Measurements from ENCODE around the gene THSD4.

The THSD4 gene

GRCh38 chr15:71083349-71083748, 31.9 kb upstream of the THSD4 start:
- Histone ChIP-seq H3K36me3 (ENCODE audit: insufficient read depth, low read length) (no peaks in the 10 kb centered on the region), H3K79me2 (ENCODE audit: control insufficient read depth, insufficient read depth, low read length, unreplicated experiment) (no peaks in the 10 kb centered on the region), H3K4me1 (ENCODE audit: control insufficient read depth, insufficient read depth, low read length, unreplicated experiment) (peaks cover 14% of the 10 kb centered on the region), H3K27me3 (ENCODE audit: insufficient read depth, low read length) (no peaks in the 10 kb centered on the region), H3K27ac (ENCODE audit: low read depth, low read length) (no peak overlapping the region), H2AFZ (ENCODE audit: low read length, unreplicated experiment) (no peak overlapping the region), H3K4me3 (ENCODE audit: low read depth, low read length) (no peak overlapping the region)

DNA sequence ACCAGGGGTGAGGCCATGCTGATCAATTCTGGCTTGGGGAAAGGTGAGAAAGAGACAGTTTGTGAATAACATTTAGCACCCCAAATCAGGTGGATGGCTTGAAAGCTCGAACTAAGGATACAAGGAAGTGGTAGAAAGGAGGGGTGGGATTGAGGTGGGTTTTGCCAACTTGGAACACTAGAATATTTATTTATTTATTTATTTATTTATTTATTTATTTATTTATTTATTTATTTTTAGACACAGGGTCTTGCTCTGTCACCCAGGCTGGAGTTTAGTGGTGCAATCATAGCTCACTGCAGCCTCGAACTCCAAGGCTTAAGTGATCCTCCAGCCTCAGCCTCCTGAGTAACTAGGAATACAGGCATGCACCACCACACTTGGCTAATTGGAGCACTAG, 31.0 kb upstream of the THSD4 start:
- Histone ChIP-seq H3K36me3 (ENCODE audit: insufficient read depth, low read length) (no peaks in the 10 kb centered on the region), H3K79me2 (ENCODE audit: control insufficient read depth, insufficient read depth, low read length, unreplicated experiment) (no peaks in the 10 kb centered on the region), H3K4me3 (ENCODE audit: low read depth, low read length) (no peak overlapping the region), H2AFZ (ENCODE audit: low read length, unreplicated experiment) (no peak overlapping the region), H3K27ac (ENCODE audit: low read depth, low read length) (no peak overlapping the region), H3K4me1 (ENCODE audit: control insufficient read depth, insufficient read depth, low read length, unreplicated experiment) (peaks cover 8% of the 10 kb centered on the region), H3K27me3 (ENCODE audit: insufficient read depth, low read length) (no peaks in the 10 kb centered on the region)

- H3K27ac ChIP-seq (ENCODE audit: low read depth, low read length), result no peak overlapping the region
- no peak overlapping the region for H3K4me3 ChIP-seq (ENCODE audit: low read depth, low read length)
- H3K27me3 ChIP-seq (ENCODE audit: insufficient read depth, low read length), result no peaks in the 10 kb centered on the region
- H3K36me3 ChIP-seq (ENCODE audit: insufficient read depth, low read length), result no peaks in the 10 kb centered on the region
- no peaks in the 10 kb centered on the region for H3K79me2 ChIP-seq (ENCODE audit: control insufficient read depth, insufficient read depth, low read length, unreplicated experiment)
- H2AFZ ChIP-seq (ENCODE audit: low read length, unreplicated experiment), result no peak overlapping the region
- H3K4me1 ChIP-seq (ENCODE audit: control insufficient read depth, insufficient read depth, low read length, unreplicated experiment), result no peaks in the 10 kb centered on the region
Observed at GRCh38 chr15:71085809-71086208, 29.5 kb upstream of the THSD4 start.

DNA sequence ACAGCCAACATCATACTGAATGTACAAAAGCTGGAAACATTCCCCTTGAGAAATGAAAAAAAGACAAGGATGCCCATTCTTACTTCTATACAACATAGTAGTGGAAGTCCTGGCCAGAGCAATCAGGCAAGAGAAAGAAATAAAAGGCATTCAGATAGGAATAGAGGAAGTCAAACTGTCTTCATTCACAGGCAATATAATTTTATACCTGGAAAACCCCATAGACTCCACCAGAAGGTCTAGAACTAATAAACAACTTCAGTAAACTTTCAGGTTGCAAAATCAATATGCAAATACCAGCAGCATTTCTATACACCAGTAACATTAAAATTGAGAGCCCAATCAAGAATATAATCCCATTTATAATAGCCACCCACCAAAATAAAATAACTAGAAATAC, 27.1 kb upstream of the THSD4 start:
- no peaks in the 10 kb centered on the region for H3K36me3 ChIP-seq (ENCODE audit: insufficient read depth, low read length)
- H3K4me3 ChIP-seq (ENCODE audit: low read depth, low read length), result no peak overlapping the region
- H3K27me3 ChIP-seq (ENCODE audit: insufficient read depth, low read length), result no peaks in the 10 kb centered on the region
- H3K4me1 ChIP-seq (ENCODE audit: control insufficient read depth, insufficient read depth, low read length, unreplicated experiment), result peaks cover 3% of the 10 kb centered on the region
- no peak overlapping the region for H3K27ac ChIP-seq (ENCODE audit: low read depth, low read length)
- no peak overlapping the region for H2AFZ ChIP-seq (ENCODE audit: low read length, unreplicated experiment)
- no peaks in the 10 kb centered on the region for H3K79me2 ChIP-seq (ENCODE audit: control insufficient read depth, insufficient read depth, low read length, unreplicated experiment)

DNA sequence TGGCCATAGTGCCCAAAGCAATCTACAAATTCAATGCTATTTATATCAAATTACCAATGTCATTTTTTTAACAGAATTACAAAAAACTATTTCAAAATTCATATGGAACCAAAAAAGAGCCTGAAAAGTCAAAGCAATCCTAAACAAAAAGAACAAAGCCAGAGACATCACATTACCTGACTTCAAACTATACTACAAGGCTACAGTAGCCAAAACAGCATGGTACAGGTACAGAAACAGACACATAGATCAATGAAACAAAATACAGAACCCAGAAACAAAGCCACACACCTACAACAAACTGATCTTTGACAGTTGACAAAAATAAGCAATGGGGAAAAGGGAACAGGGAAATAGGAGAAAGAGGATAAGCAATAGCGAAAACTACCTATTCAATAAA, 26.6 kb upstream of the THSD4 start:
- Histone ChIP-seq H3K27me3 (ENCODE audit: insufficient read depth, low read length) (no peaks in the 10 kb centered on the region), H3K27ac (ENCODE audit: low read depth, low read length) (no peak overlapping the region), H3K36me3 (ENCODE audit: insufficient read depth, low read length) (no peaks in the 10 kb centered on the region), H3K79me2 (ENCODE audit: control insufficient read depth, insufficient read depth, low read length, unreplicated experiment) (no peaks in the 10 kb centered on the region), H3K4me1 (ENCODE audit: control insufficient read depth, insufficient read depth, low read length, unreplicated experiment) (peaks cover 7% of the 10 kb centered on the region), H2AFZ (ENCODE audit: low read length, unreplicated experiment) (no peak overlapping the region), H3K4me3 (ENCODE audit: low read depth, low read length) (no peak overlapping the region)

- H3K4me1 ChIP-seq (ENCODE audit: control insufficient read depth, insufficient read depth, low read length, unreplicated experiment), result peaks cover 12% of the 10 kb centered on the region
- no peaks in the 10 kb centered on the region for H3K79me2 ChIP-seq (ENCODE audit: control insufficient read depth, insufficient read depth, low read length, unreplicated experiment)
- H3K36me3 ChIP-seq (ENCODE audit: insufficient read depth, low read length), result no peaks in the 10 kb centered on the region
- H3K4me3 ChIP-seq (ENCODE audit: low read depth, low read length), result no peak overlapping the region
- no peak overlapping the region for H3K27ac ChIP-seq (ENCODE audit: low read depth, low read length)
- H3K27me3 ChIP-seq (ENCODE audit: insufficient read depth, low read length), result no peaks in the 10 kb centered on the region
- H2AFZ ChIP-seq (ENCODE audit: low read length, unreplicated experiment), result no peak overlapping the region
Observed at GRCh38 chr15:71089801-71090200, 25.5 kb upstream of the THSD4 start.

DNA sequence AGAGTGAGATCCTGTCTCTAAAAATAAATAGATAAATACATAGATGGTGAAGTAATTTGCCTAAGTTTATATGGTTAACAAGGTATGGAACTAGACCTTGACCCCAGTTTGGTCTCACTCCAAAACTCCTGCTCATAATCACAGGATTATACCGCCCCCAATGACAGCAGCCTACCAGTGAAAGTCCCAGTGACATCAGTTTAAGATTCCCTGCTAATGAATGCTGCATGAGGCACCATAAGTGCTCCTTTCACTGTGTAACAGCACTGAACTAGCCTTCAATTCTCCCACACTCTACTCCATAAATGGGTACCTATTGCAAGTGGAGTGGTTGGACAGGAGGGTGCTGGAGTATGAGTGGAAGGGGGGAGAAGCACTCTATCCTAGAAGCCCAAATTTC, 23.7 kb upstream of the THSD4 start:
- peaks cover 14% of the 10 kb centered on the region for H3K4me1 ChIP-seq (ENCODE audit: control insufficient read depth, insufficient read depth, low read length, unreplicated experiment)
- H3K4me3 ChIP-seq (ENCODE audit: low read depth, low read length), result no peak overlapping the region
- no peaks in the 10 kb centered on the region for H3K27me3 ChIP-seq (ENCODE audit: insufficient read depth, low read length)

DNA sequence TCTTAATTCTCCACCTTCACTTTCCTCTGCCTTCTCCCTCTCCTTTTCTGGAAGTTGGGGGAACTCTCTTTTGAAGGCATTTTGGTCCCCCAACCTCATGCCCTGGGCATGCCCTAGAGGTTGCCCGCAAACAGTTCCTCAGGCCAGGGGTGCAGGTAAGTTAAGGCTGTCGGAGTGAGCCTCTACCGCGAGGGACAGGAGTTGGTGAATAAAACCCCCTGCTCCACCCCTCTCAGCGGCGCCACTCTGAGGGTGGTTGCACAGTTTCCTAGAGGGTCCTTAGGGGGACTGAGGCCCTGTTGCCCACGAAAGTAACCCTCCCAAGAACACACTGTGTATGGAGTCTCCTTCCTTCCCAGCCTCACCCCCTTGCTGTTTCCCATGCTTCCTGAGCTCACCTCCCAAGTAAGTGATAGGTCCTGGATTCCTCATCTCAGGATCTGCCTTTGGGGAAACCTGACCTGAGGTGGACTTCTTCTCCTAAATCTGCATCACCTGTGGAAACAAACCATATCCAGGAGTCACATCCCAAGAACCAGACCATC, 23.1 kb upstream of the THSD4 start:
- Histone ChIP-seq H3K4me3 (ENCODE audit: low read depth, low read length) (no peak overlapping the region), H2AFZ (ENCODE audit: low read length, unreplicated experiment) (no peak overlapping the region), H3K36me3 (ENCODE audit: insufficient read depth, low read length) (no peaks in the 10 kb centered on the region), H3K27me3 (ENCODE audit: insufficient read depth, low read length) (no peaks in the 10 kb centered on the region), H3K4me1 (ENCODE audit: control insufficient read depth, insufficient read depth, low read length, unreplicated experiment) (peaks cover 19% of the 10 kb centered on the region), H3K27ac (ENCODE audit: low read depth, low read length) (no peak overlapping the region), H3K79me2 (ENCODE audit: control insufficient read depth, insufficient read depth, low read length, unreplicated experiment) (no peaks in the 10 kb centered on the region)

More for the DNA sequence above, 23.7 kb upstream of the THSD4 start:
- Histone ChIP-seq H3K36me3 (ENCODE audit: insufficient read depth, low read length) (no peaks in the 10 kb centered on the region), H2AFZ (ENCODE audit: low read length, unreplicated experiment) (no peak overlapping the region), H3K79me2 (ENCODE audit: control insufficient read depth, insufficient read depth, low read length, unreplicated experiment) (no peaks in the 10 kb centered on the region), H3K27ac (ENCODE audit: low read depth, low read length) (no peak overlapping the region)

GRCh38 chr15:71093054-71094024, 21.9 kb upstream of the THSD4 start:
- Histone ChIP-seq H2AFZ (ENCODE audit: low read length, unreplicated experiment) (peak overlapping the region; percentile 33), H3K4me1 (ENCODE audit: control insufficient read depth, insufficient read depth, low read length, unreplicated experiment) (peaks cover 20% of the 10 kb centered on the region), H3K27ac (ENCODE audit: low read depth, low read length) (peak overlapping the region; percentile 7; the same call in 1 of the 2 replicates)

GRCh38 chr15:71094137-71094536, 21.1 kb upstream of the THSD4 start:
- Histone ChIP-seq H3K27ac (ENCODE audit: low read depth, low read length) (no peak overlapping the region; the same call in 1 of the 2 replicates), H2AFZ (ENCODE audit: low read length, unreplicated experiment) (no peak overlapping the region), H3K79me2 (ENCODE audit: control insufficient read depth, insufficient read depth, low read length, unreplicated experiment) (no peaks in the 10 kb centered on the region), H3K27me3 (ENCODE audit: insufficient read depth, low read length) (no peaks in the 10 kb centered on the region), H3K36me3 (ENCODE audit: insufficient read depth, low read length) (no peaks in the 10 kb centered on the region), H3K4me3 (ENCODE audit: low read depth, low read length) (no peak overlapping the region), H3K4me1 (ENCODE audit: control insufficient read depth, insufficient read depth, low read length, unreplicated experiment) (peaks cover 20% of the 10 kb centered on the region)

More at GRCh38 chr15:71093054-71094024, 21.9 kb upstream of the THSD4 start:
- H3K27me3 ChIP-seq (ENCODE audit: insufficient read depth, low read length), result no peaks in the 10 kb centered on the region
- no peaks in the 10 kb centered on the region for H3K79me2 ChIP-seq (ENCODE audit: control insufficient read depth, insufficient read depth, low read length, unreplicated experiment)
- H3K36me3 ChIP-seq (ENCODE audit: insufficient read depth, low read length), result no peaks in the 10 kb centered on the region
- no peak overlapping the region for H3K4me3 ChIP-seq (ENCODE audit: low read depth, low read length)

DNA sequence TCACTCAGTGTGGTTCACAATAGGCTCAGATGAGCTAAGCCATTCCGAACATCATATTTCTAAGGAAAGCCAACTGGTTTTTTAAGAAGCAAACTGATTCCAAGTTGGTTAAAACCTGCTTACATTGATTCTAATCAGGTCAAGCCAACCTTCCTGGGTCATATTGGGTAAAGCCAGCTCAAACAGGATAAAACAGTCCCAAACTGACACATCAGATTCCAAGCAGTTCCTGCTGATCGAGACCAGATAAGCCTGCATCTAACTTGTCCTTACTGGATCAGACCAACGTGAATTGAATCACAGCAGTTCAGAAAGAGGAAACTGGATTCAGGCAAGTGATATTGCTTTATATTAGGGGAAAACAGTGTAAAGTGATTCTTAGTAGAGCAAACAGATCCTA, 18.6 kb upstream of the THSD4 start:
- H3K4me1 ChIP-seq (ENCODE audit: control insufficient read depth, insufficient read depth, low read length, unreplicated experiment), result peaks cover 20% of the 10 kb centered on the region
- H3K27me3 ChIP-seq (ENCODE audit: insufficient read depth, low read length), result no peaks in the 10 kb centered on the region
- peak overlapping the region; percentile 45; the same call in 1 of the 2 replicates for H3K27ac ChIP-seq (ENCODE audit: low read depth, low read length)
- no peak overlapping the region for H2AFZ ChIP-seq (ENCODE audit: low read length, unreplicated experiment)
- no peaks in the 10 kb centered on the region for H3K36me3 ChIP-seq (ENCODE audit: insufficient read depth, low read length)
- H3K4me3 ChIP-seq (ENCODE audit: low read depth, low read length), result no peak overlapping the region
- H3K79me2 ChIP-seq (ENCODE audit: control insufficient read depth, insufficient read depth, low read length, unreplicated experiment), result no peaks in the 10 kb centered on the region

Data from ACC112 (cell line).